Measurements from ENCODE around the gene PLEKHG1.

- TF ChIP-seq CTCF (IDR thresholded peaks at IDR 0.05) (no peak), POLR2A (IDR thresholded peaks at IDR 0.05) (no peak)
These were observed 27.9 kb downstream of the PLEKHG1 start for GRCh38 chr6:150627585-150628025.

Data from testis (tissue), 2 donors.